ENCODE results near the gene ZBTB37.
"Not testable (repeated sequence)": the region's sequence is repeated elsewhere in the genome, so short reads cannot be mapped to it uniquely, and the experiment has no call there.

The ZBTB37 gene

DNA sequence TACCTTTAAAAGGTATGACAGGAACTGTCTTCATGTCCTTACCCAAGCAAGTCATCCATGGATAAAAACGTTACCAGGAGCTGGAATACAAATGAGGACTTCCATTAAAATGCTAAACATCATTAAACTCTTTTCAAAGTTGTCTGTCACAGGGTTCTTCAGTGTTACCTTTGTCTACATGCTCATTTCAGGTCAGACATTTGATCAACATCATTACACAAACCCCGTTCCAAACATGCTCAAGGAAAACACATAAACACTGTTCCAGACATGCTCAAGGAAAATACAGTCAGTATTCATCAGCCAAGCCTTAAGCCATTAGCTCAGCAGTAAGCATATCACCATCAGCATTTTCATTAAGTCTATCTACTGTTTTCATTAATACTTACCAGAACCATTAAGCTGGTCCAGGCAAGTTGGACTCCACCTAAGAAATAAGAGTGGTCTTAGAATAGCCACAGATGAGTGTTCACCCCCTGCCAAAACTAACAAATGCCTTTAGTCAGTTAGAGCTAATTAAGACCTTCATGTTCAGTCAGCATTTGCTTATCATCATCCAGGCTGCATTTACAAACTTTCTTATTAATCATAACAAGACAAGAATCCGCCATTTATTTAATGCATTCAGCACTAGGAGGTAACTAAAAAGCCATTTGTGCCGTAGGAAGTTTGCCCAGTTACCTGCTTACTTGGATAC, 2.6 kb upstream of the ZBTB37 start:
- no peak for DNase-seq (ENCODE audit: low read depth in 3 of 3)

DNA sequence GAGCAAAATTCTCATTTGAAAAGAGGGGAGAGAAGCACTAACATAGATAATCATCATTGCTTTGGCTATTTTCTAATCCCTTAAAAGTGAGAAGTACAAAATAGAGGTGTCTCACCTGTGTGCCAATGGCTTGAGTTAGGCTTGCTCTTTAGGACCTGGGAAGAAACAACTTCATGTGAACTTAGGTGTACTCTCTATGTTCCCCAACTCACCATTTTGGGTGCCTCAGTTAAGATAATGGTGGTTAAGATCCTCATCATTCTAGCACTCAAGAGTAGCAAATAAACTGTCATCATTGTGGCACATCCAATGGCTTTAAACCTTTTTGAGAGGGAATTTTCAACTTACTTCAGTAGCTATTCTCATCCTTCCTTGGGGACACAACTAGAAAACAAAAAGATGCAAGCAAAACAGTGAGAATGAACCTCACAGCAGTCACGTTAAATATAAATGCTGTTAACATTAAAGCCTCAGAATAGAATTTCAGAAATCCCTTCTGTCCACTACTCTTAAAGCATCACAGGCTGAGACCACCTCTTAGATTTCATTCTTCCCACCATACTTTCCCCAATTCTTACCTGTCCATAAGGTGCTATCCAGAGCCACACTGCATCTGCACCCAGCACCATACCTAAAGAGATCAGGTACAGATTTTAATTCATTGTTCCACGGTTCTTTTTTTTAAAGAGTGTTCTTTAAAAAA, 1.6 kb upstream of the ZBTB37 start:
- DNase-seq (ENCODE audit: low read depth in 3 of 3) = no peak

DNA sequence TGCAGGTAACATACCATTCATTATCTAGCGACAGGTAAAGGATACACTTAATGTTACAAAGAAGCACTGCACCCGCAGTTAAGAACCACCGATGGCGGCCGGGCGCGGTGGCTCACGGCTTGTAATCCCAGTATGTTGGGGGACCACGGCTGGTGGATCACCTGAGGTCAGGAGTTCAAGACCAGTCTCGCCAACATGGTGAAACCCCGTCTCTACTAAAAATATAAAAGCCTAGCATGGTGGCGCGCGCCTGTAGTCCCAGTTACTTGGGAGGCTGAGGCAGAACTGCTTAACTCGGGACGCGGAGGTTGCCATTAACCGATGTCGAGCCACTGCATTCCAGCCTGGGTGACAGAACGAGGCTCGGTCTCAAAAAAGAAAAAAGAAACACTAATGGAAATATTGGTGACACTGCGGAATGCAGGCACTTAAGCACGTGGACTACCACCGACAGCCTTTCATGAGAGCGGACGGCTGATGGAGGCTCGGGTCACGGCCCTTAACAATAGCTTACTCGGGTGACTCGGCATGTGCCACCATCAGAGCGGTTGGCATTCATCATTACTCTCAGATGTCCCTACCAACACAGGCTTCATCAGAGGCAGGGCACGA, 933 bp upstream of the ZBTB37 start:
- DNase-seq (ENCODE audit: low read depth in 3 of 3) = peak in 2 of 3 experiments; percentile 30 to 59

DNA sequence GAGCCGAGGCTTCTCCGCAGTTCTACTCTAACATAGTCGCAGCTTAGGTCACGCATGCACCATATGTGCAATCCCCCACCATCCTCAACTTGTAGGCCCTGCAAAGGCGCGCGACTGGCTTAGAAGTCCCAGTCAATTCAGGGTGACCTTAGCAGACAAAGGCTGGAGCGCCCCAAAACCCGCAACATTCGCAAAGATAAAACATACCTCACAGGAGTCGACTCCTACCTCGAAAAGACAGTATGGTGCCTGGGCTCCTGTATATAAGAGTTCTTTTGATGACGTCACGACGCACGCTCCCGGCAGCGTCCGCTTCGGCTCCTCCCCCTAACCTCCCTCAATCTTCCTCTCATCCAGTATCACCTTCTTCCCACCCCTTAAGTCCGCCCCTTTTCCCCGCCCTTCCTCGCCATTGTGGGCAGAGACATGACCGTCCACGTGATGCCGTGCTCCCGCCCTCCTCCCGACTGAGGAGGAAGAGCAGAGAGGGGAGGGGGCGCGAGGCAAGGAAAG, 371 bp upstream of the ZBTB37 start, which contains the start of gene GAS5:
GAS5 (minus strand) TSS at position 237 of the 513 bp plus-strand sequence.
- DNase-seq (ENCODE audit: low read depth in 3 of 3) = peak; percentile 98 to 100 (median 99)

DNA sequence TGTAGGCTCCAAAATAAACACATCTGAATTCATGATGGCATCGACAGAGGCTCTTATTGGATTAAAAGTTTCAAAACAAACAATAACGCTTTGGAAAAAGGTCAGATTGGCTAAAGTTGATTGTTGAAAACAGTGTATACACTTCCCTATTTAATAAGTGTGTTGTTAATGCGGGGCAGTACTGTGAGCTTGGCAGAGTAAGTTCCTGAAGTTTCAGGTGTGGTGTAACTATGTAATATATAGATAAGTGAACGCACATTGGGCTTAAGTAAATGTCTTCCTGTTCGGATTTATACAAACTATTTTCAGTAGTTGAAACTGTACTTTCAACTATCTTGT, 810 bp downstream of the ZBTB37 start:
- DNase-seq (ENCODE audit: low read depth in 3 of 3) = no peak

DNA sequence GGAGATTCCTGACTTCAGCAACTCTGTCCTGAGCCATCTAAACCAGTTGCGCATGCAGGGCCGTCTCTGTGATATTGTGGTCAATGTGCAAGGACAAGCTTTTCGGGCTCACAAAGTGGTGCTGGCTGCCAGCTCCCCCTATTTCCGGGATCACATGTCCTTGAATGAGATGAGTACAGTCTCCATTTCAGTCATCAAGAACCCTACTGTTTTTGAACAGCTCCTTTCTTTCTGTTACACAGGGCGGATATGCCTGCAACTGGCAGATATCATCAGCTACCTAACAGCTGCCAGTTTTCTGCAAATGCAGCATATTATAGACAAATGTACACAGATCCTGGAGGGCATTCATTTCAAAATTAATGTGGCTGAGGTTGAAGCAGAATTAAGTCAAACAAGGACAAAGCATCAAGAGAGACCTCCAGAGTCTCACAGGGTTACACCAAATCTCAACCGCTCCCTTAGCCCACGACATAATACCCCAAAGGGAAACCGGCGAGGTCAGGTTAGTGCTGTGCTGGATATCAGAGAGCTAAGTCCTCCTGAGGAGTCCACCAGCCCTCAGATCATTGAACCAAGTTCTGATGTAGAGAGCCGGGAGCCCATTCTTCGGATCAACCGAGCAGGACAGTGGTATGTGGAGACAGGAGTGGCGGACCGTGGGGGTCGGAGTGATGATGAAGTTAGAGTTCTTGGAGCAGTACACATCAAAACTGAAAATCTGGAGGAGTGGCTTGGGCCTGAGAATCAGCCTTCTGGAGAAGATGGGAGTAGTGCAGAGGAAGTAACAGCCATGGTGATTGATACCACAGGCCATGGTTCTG, 2.3 kb downstream of the ZBTB37 start:
- no peak for DNase-seq (ENCODE audit: low read depth in 3 of 3)

DNA sequence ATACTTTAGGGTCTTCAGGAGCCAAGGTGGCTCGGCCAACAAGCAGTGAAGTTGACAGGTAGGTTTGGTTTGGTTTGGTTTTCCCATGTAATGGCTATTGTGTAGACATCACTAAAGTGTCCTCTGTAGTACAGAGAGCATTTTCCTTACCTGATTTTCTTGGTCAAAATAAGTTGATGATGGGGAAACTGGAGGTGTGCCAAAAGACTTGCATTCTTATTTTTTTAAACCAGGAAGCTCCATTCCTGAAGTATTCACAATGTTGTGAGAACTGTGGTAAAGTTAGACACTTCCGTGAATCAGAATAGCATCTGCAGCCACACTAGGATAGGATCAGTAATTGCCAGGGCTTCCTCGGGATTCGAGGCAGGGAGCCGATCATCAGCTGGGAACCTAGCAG, 2.9 kb downstream of the ZBTB37 start:
- no peak for DNase-seq (ENCODE audit: low read depth in 3 of 3)

DNA sequence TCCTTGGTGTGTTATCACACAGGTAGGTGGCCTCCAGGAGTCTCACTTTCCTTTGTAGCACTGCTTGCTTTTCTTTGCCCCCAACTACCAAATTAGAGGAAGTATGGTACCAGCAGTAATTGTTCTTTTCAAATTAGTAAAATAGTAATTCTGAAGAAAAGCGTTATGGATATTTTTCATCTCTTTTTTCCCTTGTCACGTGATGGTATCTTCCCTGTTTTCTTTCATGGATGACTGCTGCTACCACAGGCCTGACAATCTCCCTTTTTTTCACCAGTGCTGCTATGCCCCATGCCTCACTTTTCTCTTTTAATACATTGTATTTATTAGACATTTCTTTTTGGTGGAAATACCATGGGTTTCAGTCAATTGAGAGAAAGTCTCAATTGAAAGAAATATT, 3.3 kb downstream of the ZBTB37 start:
- DNase-seq (ENCODE audit: low read depth in 3 of 3) = no peak

DNA sequence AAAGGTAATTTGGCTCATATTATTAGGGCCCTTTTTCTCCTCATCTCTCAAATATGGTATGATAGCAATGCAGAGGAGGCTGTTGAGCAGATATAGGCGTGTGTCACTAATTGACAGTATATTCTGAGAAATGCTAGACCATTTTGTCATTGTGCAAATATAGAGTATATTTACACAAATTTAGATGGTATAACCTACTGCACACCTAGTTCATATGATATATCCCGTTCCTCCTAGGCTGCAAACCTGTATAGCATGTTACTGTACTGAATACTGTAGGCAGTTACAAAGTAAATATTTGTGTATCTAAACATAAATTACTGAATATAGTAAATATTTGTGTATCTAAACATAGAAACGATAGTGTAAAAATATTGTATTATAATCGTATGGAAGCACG, 8.6 kb downstream of the ZBTB37 start:
- DNase-seq (ENCODE audit: low read depth in 3 of 3) = no peak

DNA sequence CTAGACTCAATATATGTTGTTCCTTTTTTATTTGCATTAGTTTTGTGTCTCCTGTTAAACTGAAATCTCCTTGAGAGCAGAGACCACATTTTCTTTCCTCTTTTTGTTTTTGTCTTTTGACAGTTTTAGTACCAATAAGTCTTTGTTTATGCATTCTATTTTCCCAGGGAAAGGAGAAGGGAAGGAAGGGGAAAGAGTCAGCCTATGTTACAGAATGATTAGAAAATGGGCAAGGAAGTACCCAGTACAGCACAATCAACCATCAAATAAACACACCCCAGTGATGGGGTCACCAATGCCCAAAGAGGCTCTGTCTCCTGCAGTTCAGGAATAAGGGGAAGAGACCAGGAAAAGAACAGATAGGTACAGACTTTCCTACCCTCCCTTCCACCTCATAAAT, 10.1 kb downstream of the ZBTB37 start:
- DNase-seq (ENCODE audit: low read depth in 3 of 3) = no peak

DNA sequence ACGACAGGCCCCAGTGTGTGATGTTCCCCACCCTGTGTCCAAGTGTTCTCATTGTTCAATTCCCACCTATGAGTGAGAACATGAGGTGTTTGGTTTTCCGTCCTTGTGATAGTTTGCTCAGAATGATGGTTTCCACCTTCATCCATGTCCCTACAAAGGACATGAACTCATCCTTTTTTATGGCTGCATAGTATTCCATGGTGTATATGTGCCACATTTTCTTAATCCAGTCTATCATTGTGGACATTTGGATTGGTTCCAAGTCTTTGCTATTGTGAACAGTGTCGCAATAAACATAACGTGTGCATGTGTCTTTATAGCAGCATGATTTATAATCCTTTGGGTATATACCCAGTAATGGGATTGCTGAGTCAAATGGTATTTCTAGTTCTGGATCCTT, 12.9 kb downstream of the ZBTB37 start:
- DNase-seq (ENCODE audit: low read depth in 3 of 3) = not testable (repeated sequence)

DNA sequence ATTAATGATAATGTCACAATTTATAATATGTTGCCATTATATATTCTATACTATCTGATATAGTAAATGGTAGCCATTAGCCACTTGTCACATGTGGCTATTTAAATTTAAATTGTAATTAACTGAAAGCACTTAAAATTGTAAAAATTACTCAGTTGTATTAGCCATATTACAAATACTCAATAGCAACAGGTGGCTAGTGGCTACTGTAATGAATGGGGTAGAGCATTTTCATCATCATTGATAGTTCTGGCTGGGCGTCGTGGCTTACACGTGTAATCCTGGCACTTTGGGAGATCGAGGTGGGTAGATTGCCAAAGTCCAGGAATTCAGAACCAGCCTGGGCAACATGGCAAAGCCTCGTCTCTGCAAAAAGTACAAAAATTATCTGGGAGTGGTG, 16.5 kb downstream of the ZBTB37 start:
- no peak for DNase-seq (ENCODE audit: low read depth in 3 of 3)

DNA sequence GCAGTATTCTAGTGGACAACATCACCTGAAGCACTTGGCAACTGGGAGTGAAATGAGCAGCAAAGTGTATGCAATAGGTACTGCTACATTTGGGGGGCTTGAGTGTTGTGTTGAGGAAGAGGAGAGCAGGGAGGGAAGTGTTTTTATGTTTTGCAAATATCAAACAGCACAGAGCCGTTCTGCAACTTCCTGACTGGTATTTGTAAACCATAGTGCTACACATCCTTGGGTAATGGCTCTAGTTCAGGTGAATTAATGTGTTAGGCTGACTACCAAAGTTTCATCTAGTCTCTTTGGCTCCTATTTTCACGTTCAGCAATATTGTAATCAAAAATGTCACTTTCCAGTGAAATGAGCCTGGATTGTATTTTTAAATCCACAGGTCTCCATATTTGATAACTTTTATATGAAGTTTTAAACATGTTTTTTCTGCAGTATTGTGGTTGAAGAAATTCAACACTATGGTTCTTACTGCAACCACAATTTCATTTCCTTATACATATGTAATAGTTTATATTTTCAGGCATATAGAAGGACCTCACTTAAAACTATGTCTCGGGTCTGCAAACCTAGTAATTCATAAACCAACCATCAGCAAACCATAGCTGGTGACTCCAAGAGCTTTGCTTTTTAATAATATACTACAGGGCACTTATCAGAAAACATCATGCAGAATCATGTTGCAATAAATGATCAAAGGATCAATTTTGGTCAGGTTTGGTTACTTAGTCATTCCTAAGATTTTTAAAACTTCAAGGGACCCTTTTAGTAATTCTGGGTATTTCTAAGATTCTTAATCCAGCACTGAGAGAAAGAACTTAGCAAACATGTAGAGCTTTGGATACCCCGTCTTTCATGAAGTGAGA, 18.8 kb downstream of the ZBTB37 start:
- DNase-seq (ENCODE audit: low read depth in 3 of 3) = no peak

DNA sequence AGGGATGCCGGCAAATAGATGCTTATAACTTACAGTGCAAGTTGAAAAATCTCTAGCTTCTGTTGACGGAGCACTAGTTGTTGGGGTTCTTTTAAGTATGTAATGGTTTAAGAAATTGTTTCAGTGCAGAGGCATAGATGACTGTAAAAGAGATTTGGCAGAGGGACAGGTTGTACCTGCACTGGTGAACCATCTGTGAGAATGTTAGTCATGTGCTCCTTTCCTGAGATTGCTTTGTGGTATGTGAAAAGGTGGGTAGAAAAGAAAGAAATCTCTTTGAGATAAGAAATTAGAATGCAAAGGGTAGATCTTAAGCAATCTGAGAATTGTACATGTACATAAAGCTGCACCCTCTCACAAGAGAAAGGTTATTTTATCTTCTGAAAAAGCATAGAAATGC, 19.4 kb downstream of the ZBTB37 start:
- DNase-seq (ENCODE audit: low read depth in 3 of 3) = no peak

DNA sequence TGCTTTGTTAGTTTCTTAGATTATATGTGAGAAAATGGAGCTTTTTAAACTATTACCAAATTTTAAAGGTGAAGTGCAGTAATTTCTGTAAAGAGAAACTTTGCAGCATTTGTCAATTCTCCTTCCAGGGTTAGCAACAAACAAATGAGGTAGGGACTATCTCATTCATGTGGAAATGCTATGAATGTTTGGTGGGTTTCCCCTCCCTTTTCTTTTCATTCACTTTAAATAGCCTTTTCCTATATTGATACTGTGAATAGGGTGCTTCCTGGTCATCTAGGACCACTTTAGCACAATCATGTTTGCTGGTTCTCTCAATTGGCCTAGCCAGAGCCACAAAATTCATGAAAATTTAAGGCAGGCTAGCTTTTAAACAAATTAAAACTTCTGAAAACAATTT, 20.6 kb downstream of the ZBTB37 start:
- no peak for DNase-seq (ENCODE audit: low read depth in 3 of 3)

DNA sequence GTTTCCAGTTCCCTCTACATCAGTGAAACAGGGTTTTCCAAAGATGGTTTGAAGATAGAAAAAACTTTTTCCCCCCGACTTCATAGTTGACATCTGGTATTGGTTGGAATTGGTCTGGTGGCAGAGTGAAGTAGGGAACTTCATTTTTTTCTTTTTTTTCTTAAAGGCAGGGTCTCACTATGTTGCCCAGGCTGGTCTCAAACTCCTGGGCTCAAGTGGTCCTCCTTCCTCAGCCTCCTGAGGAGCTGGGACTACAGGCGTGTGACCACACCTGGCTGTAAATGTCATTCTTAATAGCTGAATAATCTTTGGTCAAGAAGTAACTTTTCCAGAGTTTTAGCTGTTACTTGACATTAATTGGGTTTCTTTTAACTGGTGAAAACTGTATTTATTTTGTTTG, 21.7 kb downstream of the ZBTB37 start:
- DNase-seq (ENCODE audit: low read depth in 3 of 3) = no peak

DNA sequence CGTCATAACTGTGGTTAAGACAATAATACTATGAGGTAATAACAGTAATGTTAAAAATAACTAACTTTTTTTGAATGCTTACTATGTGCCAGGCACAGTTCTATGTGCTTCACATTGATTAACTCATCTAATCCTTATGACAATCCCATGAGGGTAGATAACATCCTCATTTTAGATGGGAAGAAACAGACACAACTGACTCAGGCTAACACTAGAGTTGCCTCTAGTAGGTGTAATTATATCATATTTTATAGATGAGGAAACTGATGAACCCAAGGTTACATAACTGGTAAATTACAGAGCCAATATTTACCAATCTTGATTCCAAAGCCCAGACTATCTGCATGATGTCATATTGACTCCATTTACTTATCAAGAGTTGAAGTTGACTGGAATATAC, 25.4 kb downstream of the ZBTB37 start:
- DNase-seq (ENCODE audit: low read depth in 3 of 3) = no peak

DNA sequence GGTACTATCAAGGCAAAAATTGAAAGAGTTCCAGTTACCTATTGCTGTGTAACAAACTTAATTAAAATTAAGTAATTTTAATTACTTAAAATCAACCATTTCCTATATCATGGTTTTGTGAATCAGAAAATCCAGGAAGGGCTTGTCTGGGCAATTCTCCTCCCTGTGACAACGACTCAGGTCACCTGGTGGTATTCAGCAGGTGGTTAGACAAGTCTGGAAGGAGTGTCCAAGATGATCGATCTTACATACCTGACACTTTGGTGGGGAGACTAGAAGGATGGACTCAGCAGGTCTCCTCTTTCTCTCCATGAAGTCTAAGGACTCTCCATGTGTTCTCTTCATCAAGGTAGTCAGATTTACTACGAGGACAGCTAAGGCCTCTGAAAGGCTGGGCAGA, 26.0 kb downstream of the ZBTB37 start:
- DNase-seq (ENCODE audit: low read depth in 3 of 3) = no peak

DNA sequence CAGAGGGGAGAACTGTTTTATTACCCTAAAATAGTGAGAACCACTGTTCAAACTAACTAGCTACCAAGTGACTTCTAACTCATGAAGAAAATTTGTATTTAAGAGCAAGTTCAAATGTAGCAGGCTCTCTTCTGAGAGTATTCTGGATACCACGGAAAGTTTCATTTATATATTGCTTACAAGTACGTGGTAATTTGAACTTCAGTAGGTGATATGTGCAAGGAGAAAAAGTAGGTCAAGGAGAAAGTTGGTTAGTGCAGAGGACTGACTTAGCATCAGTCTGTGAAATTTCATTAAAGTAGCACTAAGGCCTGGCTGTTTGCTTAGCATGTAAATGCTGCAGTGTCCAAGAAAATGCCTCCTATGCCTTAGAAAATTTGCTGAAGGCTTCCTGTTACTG, 32.2 kb downstream of the ZBTB37 start:
- DNase-seq (ENCODE audit: low read depth in 3 of 3) = no peak

DNA sequence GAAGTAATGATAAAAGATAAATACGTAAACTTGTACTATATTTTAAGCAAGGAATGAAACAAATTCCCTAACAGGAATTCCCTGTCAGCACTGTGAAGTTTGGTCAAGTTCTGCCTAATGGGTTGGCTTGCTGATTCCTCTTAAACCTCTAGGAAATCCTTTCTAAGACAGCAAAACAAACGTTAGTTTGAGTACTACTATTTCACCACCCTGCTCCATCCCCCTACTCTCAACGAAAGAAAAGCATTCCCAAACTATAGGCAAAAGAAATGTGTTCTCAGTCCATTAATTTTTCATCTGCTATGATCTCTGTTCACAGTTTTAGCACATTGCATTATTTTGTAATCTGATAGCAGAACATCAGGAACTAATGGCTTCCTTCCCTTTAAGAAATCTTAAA, 32.8 kb downstream of the ZBTB37 start:
- DNase-seq (ENCODE audit: low read depth in 3 of 3) = no peak

DNA sequence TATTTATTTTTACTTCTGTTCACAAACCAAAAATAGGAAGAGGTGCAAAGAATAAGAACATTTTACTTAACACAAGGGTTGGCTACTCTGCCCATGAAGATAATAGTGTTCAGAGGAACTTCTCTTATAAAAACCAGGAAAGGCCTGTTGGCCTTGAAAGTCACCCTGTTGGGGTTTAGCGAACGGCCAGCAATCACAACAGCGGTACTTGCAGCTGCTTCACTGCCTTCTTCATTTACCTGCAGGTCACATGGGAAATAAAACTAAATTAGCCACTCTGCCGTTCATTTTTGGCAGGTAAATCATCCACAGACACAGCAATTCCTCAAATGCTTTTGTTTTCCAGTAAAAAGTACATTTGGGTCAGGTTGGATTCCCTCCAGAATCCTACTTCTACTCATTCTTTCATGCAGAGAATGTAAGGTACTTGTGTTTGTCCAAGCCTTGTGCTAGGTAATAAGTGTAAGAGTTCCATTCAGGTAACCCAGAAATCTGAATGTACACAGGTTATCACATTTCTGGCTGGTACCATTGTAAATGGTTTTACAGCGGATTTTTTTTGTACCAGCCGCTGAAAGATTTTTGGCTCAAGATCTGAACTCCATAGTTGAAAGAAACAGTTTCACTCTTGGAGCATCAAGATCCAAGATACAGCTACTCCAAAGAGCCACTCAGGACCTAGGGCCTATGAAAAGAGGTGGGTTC, 35.8 kb downstream of the ZBTB37 start:
- no peak for DNase-seq (ENCODE audit: low read depth in 3 of 3)
